Pancreas (tissue), 10 donors: ENCODE results near the gene KCTD21. TPM values are rescaled to one million over a fixed set of nuclear protein-coding genes. Genes with fewer than 3 reads are reported as not detected.

Experiments used
- ATAC-seq, 4 donors: fragments of 200-7000 bp; cut with Tn5 transposase; one replicate each; pipeline versions ENCODE4 v1.8.0 to v1.9.1; 2020; ENCODE audit warnings: mild to moderate bottlenecking in 4 of 4, moderate library complexity in 4 of 4
- DNase-seq, 6 donors: peaks; one replicate each; pipeline ENCODE4 v3.0.0-alpha.2; 2020
- FAIRE-seq: peaks from 2 replicates; lab custom pipeline; 2012; peaks lifted over from hg19 to GRCh38; lab: Jason Lieb, UNC
- H3K27ac ChIP-seq, 4 donors: fragments of 200-600 bp; sonication (generic); 1 replicate in 3 of 4; 2 replicates in 1 of 4; pipeline versions ENCODE4 v1.5.0 to v1.8.0; 2020
- H3K27me3 ChIP-seq, 4 donors: fragments of 200-600 bp; one replicate each; pipeline ENCODE4 v1.8.0; 2021
- H3K36me3 ChIP-seq, 3 donors: fragments of 200-600 bp; sonication (generic) in 1 of 3; one replicate each; pipeline versions ENCODE4 v1.5.0 to v1.8.0; 2020 to 2021
- H3K4me1 ChIP-seq, 3 donors: fragments of 200-600 bp; one replicate each; pipeline ENCODE4 v1.8.0; 2021
- H3K4me3 ChIP-seq, 4 donors: fragments of 200-600 bp; sonication (generic) in 2 of 4; one replicate each; pipeline versions ENCODE4 v1.5.0 to v1.8.0; 2020 to 2021
- H3K9me3 ChIP-seq, 4 donors: fragments of 200-600 bp; one replicate each; pipeline ENCODE4 v1.8.0; 2021
- WGBS, 2 donors: extraction: QIAGEN DNeasy Blood & Tissue Kit; methylation state at CpG; one replicate each; pipeline ENCODE4 v1.1.7; 2013; 5-methylcytosine and 5-hydroxymethylcytosine counted together
- intact Hi-C, 3 donors: fragments of 100-400 bp; cut with DNase I; formaldehyde crosslinking; loops; one replicate each; pipeline versions ENCODE4 v1.11.1 to v1.14.2; 2022
- polyA plus RNA-seq, 2 donors: library from polyadenylated mRNA; stranded (reverse); fragments of 200-250 nt; gene quantifications; one replicate each; pipeline ENCODE4 v1.2.3, GENCODE V29; 2013
- total RNA-seq, 6 donors: library from RNA; stranded (reverse); fragmentation: NEBNext Ultra II Directional in 4 of 6; extraction: Animal tissue kit (Norgen Biotek cat#: 25700) in 4 of 6; gene quantifications; one replicate each; pipeline versions ENCODE4 v1.2.1 to v1.2.4, GENCODE V29; 2021 to 2023
- TF ChIP-seq, protein P1 (sequence below), 4 donors: fragments of 200-600 bp; sonication (generic) in 3 of 4; IDR thresholded peaks; one replicate each; pipeline versions ENCODE4 v1.5.0 to v1.8.0; 2021; ENCODE audit warnings: antibody characterized with exemption in 4 of 4
- donor health status: healthy with polysubstance abuse.
- donor health status: DM: no; HTN: no; CAD: no; lungs with moderate emphysema.
- donor health status: DM: no; HTN: no; CAD: no.
- donor health status: control.
- donor health status: control.
- donor health status: Bipolar disorder and iron deficiency.
- donor health status: DM: yes; HTN: yes; CAD: no.
- donor health status: DM: no; HTN: no; CAD: no.
- donor health status: DM: no; HTN: no; CAD: no.
- donor health status: DM: yes; HTN: yes; CAD: no.

KCTD21 gene
- total and polyA plus RNA-seq, 8 donors: 1.9 to 4.8 (median 2.7) TPM

DNA sequence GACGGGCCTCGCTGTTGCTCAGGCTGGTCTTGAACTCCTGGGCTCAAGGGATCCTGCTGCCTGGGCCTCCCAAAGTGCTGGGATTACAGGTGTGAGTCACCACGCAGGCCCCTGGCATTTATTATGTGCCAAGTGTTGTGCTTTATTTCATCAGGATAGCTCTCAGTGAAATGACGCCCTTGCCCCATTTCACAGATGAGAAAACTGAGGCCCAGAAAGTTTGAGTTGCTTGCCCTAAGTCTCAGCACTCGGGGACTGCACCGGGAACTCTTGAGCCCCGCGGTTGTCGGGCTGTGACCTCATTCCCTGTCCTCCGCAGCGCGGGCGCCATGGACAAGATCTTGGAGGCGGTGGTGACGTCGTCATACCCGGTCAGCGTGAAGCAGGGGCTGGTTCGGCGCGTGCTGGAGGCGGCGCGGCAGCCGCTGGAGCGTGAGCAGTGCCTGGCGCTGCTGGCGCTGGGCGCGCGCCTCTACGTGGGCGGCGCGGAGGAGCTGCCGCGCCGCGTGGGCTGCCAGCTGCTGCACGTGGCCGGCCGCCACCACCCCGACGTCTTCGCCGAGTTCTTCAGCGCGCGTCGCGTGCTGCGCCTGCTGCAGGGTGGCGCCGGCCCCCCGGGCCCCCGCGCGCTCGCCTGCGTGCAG lies 7.6 kb upstream of the KCTD21 start:
- H3K27ac ChIP-seq: no peak overlapping the region
- H3K9me3 ChIP-seq: no peaks in the 10 kb centered on the region
- ATAC-seq: no peak
- TF ChIP-seq, protein P1, sequence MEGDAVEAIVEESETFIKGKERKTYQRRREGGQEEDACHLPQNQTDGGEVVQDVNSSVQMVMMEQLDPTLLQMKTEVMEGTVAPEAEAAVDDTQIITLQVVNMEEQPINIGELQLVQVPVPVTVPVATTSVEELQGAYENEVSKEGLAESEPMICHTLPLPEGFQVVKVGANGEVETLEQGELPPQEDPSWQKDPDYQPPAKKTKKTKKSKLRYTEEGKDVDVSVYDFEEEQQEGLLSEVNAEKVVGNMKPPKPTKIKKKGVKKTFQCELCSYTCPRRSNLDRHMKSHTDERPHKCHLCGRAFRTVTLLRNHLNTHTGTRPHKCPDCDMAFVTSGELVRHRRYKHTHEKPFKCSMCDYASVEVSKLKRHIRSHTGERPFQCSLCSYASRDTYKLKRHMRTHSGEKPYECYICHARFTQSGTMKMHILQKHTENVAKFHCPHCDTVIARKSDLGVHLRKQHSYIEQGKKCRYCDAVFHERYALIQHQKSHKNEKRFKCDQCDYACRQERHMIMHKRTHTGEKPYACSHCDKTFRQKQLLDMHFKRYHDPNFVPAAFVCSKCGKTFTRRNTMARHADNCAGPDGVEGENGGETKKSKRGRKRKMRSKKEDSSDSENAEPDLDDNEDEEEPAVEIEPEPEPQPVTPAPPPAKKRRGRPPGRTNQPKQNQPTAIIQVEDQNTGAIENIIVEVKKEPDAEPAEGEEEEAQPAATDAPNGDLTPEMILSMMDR (IDR thresholded peaks at IDR 0.05): no peak
- intact Hi-C loops: no loop called here
- H3K4me3 ChIP-seq: no peak overlapping the region
- H3K4me1 ChIP-seq: peaks cover 11 to 29% (median 21%) of the 10 kb centered on the region in 3 donors
- DNase-seq: peak in 1 of 6 donors; percentile 55
- H3K27me3 ChIP-seq: no peaks in the 10 kb centered on the region
- 77 to 81% methylated on average over 55 to 60 of the region's 60 CpGs for WGBS, 2 donors
- H3K36me3 ChIP-seq: peaks cover 0 to 4% (median 0%) of the 10 kb centered on the region in 3 donors
- no peak for FAIRE-seq

DNA sequence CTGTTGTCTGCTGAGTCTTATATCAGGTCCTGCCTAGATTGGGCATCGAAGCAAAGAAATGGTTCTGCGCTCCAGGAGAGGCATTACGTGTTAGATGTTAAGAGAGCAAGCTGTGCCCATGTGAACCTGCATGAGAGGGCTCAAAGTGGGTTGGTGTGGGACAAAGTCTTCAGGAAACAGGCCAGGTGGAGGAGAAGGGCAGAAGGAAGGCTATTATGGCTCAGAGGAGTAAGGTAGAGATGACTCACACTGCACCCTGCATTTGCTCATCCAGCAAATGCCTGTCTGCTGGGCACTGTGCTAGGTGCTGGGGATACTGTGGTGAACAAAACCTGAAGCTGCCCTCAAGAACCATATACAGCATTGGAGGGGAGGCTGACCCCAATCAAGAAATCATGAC lies 6.1 kb upstream of the KCTD21 start:
- Histone ChIP-seq H3K36me3 (no peaks in the 10 kb centered on the region), H3K4me3 (no peak overlapping the region), H3K27ac (peak overlapping the region in 1 of 4 donors; percentile 38), H3K9me3 (no peaks in the 10 kb centered on the region), H3K4me1 (peaks cover 16 to 35% (median 26%) of the 10 kb centered on the region in 3 donors), H3K27me3 (no peaks in the 10 kb centered on the region)
- no peak for FAIRE-seq
- WGBS, 2 donors: 52% methylated on average over 3 of the region's 3 CpGs
- no peak for DNase-seq
- TF ChIP-seq, protein P1 (IDR thresholded peaks at IDR 0.05): no peak
- peak in 1 of 4 donors; percentile 6 for ATAC-seq
- intact Hi-C loops: no loop called here

DNA sequence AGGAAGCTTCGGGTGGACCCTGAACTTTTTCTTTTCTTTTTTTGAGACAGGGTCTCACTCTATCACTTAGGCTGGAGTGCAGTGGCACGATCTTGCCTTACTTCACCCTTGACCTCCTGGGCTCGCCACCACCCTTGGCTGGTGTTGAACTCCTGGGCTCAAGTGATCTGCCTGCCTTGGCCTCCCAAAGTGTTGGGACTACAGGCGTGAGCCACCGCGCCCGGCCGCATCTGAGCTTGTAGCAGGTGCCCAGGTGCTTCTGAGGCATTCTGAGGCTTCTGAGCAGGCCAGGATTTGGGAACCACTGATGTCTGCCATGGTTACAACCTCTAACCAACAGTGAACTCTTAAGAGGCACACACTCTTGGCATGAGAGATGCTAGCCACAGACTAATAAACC lies 5.4 kb upstream of the KCTD21 start:
- Histone ChIP-seq H3K36me3 (no peaks in the 10 kb centered on the region), H3K4me1 (peaks cover 16 to 39% (median 28%) of the 10 kb centered on the region in 3 donors), H3K4me3 (no peak overlapping the region), H3K27me3 (no peaks in the 10 kb centered on the region), H3K27ac (peak overlapping the region in 2 of 4 donors; percentile 71 to 85), H3K9me3 (no peaks in the 10 kb centered on the region)
- TF ChIP-seq, protein P1 (IDR thresholded peaks at IDR 0.05): no peak
- no peak for FAIRE-seq
- intact Hi-C loops: no loop called here
- ATAC-seq: no peak
- DNase-seq: peak in 1 of 6 donors; percentile 55
- WGBS, 2 donors: 93 to 97% methylated on average over 8 of the region's 8 CpGs

DNA sequence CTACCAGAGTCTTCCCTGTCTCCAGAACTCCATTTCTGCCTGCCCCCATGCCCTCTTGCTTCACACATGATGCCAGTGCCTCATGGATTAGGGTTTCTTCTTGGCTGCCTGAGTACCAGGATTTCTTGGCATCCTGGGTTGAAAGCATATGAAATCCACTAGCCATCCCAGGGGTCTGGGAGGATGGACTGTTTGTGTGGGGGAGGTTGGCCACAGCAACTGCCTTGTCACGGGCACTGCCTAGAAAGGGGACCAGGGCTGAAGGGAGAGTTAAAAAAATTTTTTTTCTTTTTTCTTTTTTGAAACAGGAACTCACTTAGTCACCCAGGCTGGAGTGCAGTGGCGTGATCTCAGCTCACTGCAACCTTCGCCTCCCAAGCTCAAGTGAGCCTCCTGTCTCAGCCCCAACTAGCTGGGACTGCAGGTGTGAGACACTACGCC lies 4.5 kb upstream of the KCTD21 start:
- no peak for ATAC-seq
- 81 to 82% methylated on average over 4 of the region's 4 CpGs for WGBS, 2 donors
- FAIRE-seq: no peak
- TF ChIP-seq, protein P1 (IDR thresholded peaks at IDR 0.05): no peak
- intact Hi-C loops: no loop called here
- H3K27ac ChIP-seq: peak overlapping the region; percentile 68 to 85 (median 71)
- H3K9me3 ChIP-seq: no peaks in the 10 kb centered on the region
- H3K36me3 ChIP-seq: no peaks in the 10 kb centered on the region
- no peak overlapping the region for H3K4me3 ChIP-seq
- H3K27me3 ChIP-seq: no peaks in the 10 kb centered on the region
- DNase-seq: no peak
- peaks cover 16 to 39% (median 28%) of the 10 kb centered on the region in 3 donors for H3K4me1 ChIP-seq

DNA sequence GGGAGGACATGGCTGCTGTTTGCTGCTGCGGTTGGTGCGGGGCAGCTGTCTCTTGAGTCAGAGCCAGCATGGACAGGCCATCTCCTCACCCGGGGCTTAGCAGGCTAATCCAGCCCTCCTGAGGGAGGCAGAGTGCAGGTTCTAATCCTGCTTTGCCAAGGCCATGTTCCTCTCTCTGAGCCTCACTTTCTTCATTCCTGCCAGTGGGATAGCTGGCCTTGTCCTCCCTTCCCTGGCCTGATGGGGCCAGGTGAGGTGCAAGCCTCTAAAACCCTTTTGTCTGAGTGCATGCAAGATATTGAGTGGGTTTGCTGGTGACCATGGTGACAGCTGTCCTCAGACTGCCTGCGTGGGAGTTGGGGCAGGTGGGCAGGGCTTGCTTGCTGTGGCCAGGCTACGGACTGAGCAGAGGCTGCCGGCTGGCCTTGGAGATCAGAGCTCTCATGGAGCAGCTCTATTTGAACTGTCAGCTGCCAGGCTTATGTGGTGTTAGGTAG lies 3.8 kb upstream of the KCTD21 start:
- FAIRE-seq (no peak), DNase-seq (peak; percentile 79 to 95 (median 88)), ATAC-seq (peak; percentile 48 to 64 (median 52))
- Histone ChIP-seq H3K4me1 (peaks cover 16 to 45% (median 28%) of the 10 kb centered on the region in 3 donors), H3K9me3 (no peaks in the 10 kb centered on the region), H3K27me3 (no peaks in the 10 kb centered on the region), H3K4me3 (no peak overlapping the region), H3K27ac (peak overlapping the region; percentile 68 to 85 (median 71)), H3K36me3 (no peaks in the 10 kb centered on the region)
- TF ChIP-seq, protein P1 (IDR thresholded peaks at IDR 0.05): no peak
- intact Hi-C loops: no loop called here
- WGBS, 2 donors: 21 to 23% methylated on average over 6 of the region's 6 CpGs
